AG04450 (cell line): ENCODE results near the gene MYBPC3. TPM values are rescaled to one million over a fixed set of nuclear protein-coding genes. Genes with fewer than 3 reads are reported as not detected.

Source experiments
- polyA plus RNA-seq: library from polyadenylated mRNA; depleted of rRNA; stranded (reverse); fragments of >200 nt; gene quantifications from 2 replicates; pipeline ENCODE4 v1.2.3, GENCODE V29; 2011; rRNA removed
- small RNA-seq: library from RNA; depleted of rRNA; stranded (forward); fragments of <200 nt; gene quantifications from one replicate; pipeline ENCODE3, GENCODE V24; 2012; ENCODE audit warnings: low read depth; ENCODE audit not compliant: insufficient read length

Gene MYBPC3
- polyA plus RNA-seq, 1 experiment, result not detected

Small RNA genes lying within 50 kb of the gene (small RNA-seq; reads per million reads assigned to genes)
- not detected for gene MIR4487

Other genes starting within 250 kb of the MYBPC3 start
- gene ARFGAP2, start 175.8 kb downstream of the MYBPC3 start, polyA plus RNA-seq, result 38.6 and 44.4 TPM in 2 replicates
- gene PACSIN3, start 166.3 kb downstream of the MYBPC3 start, polyA plus RNA-seq, result 15.3 and 19.7 TPM in 2 replicates
- gene DDB2, start 137.7 kb downstream of the MYBPC3 start, polyA plus RNA-seq, result 47.3 and 48.1 TPM in 2 replicates
- gene ACP2, start 103.9 kb downstream of the MYBPC3 start, polyA plus RNA-seq, result 20.8 and 25.1 TPM in 2 replicates
- 21.9 and 27.2 TPM in 2 replicates for gene NR1H3, start 94.7 kb downstream of the MYBPC3 start, polyA plus RNA-seq
- 10.5 and 20.9 TPM in 2 replicates for gene MADD, start 82.6 kb downstream of the MYBPC3 start, polyA plus RNA-seq
- not detected in 2 replicates for gene SPI1, start 25.8 kb upstream of the MYBPC3 start, polyA plus RNA-seq
- gene SLC39A13, start 55.9 kb upstream of the MYBPC3 start, polyA plus RNA-seq, result 54.4 and 65.9 TPM in 2 replicates
- 211 and 290 TPM in 2 replicates for gene PSMC3, start 73.7 kb upstream of the MYBPC3 start, polyA plus RNA-seq
- gene RAPSN, start 96.4 kb upstream of the MYBPC3 start, polyA plus RNA-seq, result 0.09 TPM in 1 of 2 replicates, not detected in the other
- 87.2 and 87.5 TPM in 2 replicates for gene CELF1, start 200.4 kb upstream of the MYBPC3 start, polyA plus RNA-seq
- gene PTPMT1, start 212.9 kb upstream of the MYBPC3 start, polyA plus RNA-seq, result 39.2 and 39.5 TPM in 2 replicates
- 19.5 and 20.0 TPM in 2 replicates for gene KBTBD4, start 226.3 kb upstream of the MYBPC3 start, polyA plus RNA-seq
- gene NDUFS3, start 226.4 kb upstream of the MYBPC3 start, polyA plus RNA-seq, result 103 and 106 TPM in 2 replicates
- not detected in 2 replicates for gene FAM180B, start 234.0 kb upstream of the MYBPC3 start, polyA plus RNA-seq
- 0.14 and 0.19 TPM in 2 replicates for gene C1QTNF4, start 241.7 kb upstream of the MYBPC3 start, polyA plus RNA-seq